Activated CD8-positive, alpha-beta T cell treated with anti-CD3 and anti-CD28 coated beads for 36 hours (primary cell): ENCODE results near the gene MAPK9. TPM values are rescaled to one million over a fixed set of nuclear protein-coding genes. Genes with fewer than 3 reads are reported as not detected.

Experiments
- ATAC-seq: fragments of 200-7000 bp; cut with Tn5 transposase; one replicate; pipeline ENCODE4 v1.10.0; 2021; ENCODE audit warnings: mild to moderate bottlenecking, moderate library complexity
- CTCF ChIA-PET: fragments of 350-600 bp; sonication (Branson Sonifier 250); formaldehyde crosslinking; loops from one replicate; lab custom pipeline; 2021; ENCODE audit warnings: antibody characterized with exemption; lab: Charles Lee
- POLR2A ChIA-PET: fragments of 350-600 bp; sonication (Branson Sonifier 250); formaldehyde crosslinking; loops from one replicate; lab custom pipeline; 2021; ENCODE audit warnings: antibody characterized with exemption; lab: Charles Lee
- DNase-seq: peaks from one replicate; pipeline ENCODE4 v3.0.0-alpha.2; 2020
- H3K27ac Mint-ChIP-seq: one replicate; pipeline ENCODE4 v1.8.0; 2021; ENCODE audit warnings: mild to moderate bottlenecking, mixed read lengths
- H3K27me3 Mint-ChIP-seq: one replicate; pipeline ENCODE4 v1.8.0; 2021; ENCODE audit warnings: mixed read lengths
- H3K36me3 Mint-ChIP-seq: one replicate; pipeline ENCODE4 v1.8.0; 2021; ENCODE audit warnings: low read depth, mixed read lengths
- H3K4me1 Mint-ChIP-seq: one replicate; pipeline ENCODE4 v1.8.0; 2021; ENCODE audit warnings: low read depth, mixed read lengths
- H3K4me3 Mint-ChIP-seq: one replicate; pipeline ENCODE4 v1.8.0; 2021; ENCODE audit warnings: mild to moderate bottlenecking, moderate library complexity, mixed read lengths
- H3K9me3 Mint-ChIP-seq: one replicate; pipeline ENCODE4 v1.8.0; 2021; ENCODE audit warnings: mixed read lengths
- CTCF ChIP-seq: fragments of 200-600 bp; IDR thresholded peaks from one replicate; pipeline ENCODE4 v1.8.0; 2022; ENCODE audit warnings: antibody characterized with exemption, mild to moderate bottlenecking
- intact Hi-C: fragments of 100-400 bp; cut with micrococcal nuclease; formaldehyde crosslinking; loops from one replicate; pipeline ENCODE4 v1.10.0; 2022
- total RNA-seq, 2 experiments: library from RNA; stranded (reverse); gene quantifications; one replicate each; pipeline ENCODE4 v1.2.3, GENCODE V29; 2021

MAPK9 gene
- total RNA-seq, 2 experiments from 2014 or later: 31.8 to 33.2 TPM

GRCh38 chr5:180289966-180290365, 1.9 kb downstream of the MAPK9 start:
- Mint-ChIP-seq H3K36me3 (peaks cover 14% of the 10 kb centered on the region), H3K4me1 (peaks cover 29% of the 10 kb centered on the region), H3K27me3 (no peaks in the 10 kb centered on the region), H3K9me3 (no peaks in the 10 kb centered on the region), H3K27ac (peak overlapping the region; percentile 10), H3K4me3 (peak overlapping the region; percentile 74)
- ATAC-seq (no peak), DNase-seq (no peak)
- ChIA-PET POLR2A (no interaction called here), CTCF (interaction anchor here (0.9 to 2.5 kb wide), 4 partner anchors 10 to 81 kb away, joined by 3 to 22 read pairs (median 4); partner anchors contain the start of gene RASGEF1C)
- intact Hi-C loops: loop anchor here (5.0 kb wide), 1 partner anchor 182 kb away; no protein-coding TSS in a partner anchor
- no peak for TF ChIP-seq CTCF

DNA sequence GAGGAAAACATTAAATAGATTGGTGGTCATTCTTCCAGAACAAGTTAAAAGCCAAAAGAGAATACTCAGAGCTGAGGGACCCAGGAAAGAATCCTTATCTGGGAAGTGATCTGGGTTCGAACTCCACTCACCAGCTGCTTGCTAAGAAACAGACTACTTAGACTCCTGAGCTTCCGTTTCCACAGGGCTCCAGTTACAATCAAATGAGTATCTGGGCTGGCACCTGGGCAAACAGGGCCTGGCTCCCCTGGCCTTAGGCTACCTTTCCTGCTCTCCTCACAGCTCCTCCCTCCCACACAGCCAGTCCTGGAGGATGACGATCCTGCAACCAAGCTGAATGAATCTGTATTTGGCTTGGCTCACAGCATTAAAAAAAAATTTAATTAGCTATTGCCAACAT, 2.5 kb downstream of the MAPK9 start:
- ChIA-PET POLR2A (no interaction called here), CTCF (interaction anchor here (1.1 to 2.5 kb wide), 2 partner anchors 10 to 26 kb away, joined by 3 to 22 read pairs; no protein-coding TSS in a partner anchor)
- peaks cover 19% of the 10 kb centered on the region for H3K36me3 Mint-ChIP-seq
- intact Hi-C loops: no loop called here
- ATAC-seq (no peak), DNase-seq (no peak)
- H3K9me3 Mint-ChIP-seq: no peaks in the 10 kb centered on the region
- H3K4me3 Mint-ChIP-seq: no peak overlapping the region
- no peak for TF ChIP-seq CTCF
- peaks cover 29% of the 10 kb centered on the region for H3K4me1 Mint-ChIP-seq
- H3K27me3 Mint-ChIP-seq: no peaks in the 10 kb centered on the region
- no peak overlapping the region for H3K27ac Mint-ChIP-seq

- Mint-ChIP-seq H3K27ac (no peak overlapping the region), H3K9me3 (no peaks in the 10 kb centered on the region), H3K4me3 (no peak overlapping the region), H3K4me1 (peaks cover 16% of the 10 kb centered on the region), H3K36me3 (peaks cover 31% of the 10 kb centered on the region), H3K27me3 (no peaks in the 10 kb centered on the region)
- no peak for TF ChIP-seq CTCF
- ChIA-PET POLR2A (no interaction called here), CTCF (no interaction called here)
- DNase-seq (no peak), ATAC-seq (no peak)
- intact Hi-C loops: no loop called here
Measured at GRCh38 chr5:180287868-180288267, 4.0 kb downstream of the MAPK9 start.

- intact Hi-C loops: no loop called here
- TF ChIP-seq CTCF: no peak
- Mint-ChIP-seq H3K27ac (no peak overlapping the region), H3K4me1 (peaks cover 16% of the 10 kb centered on the region), H3K36me3 (peaks cover 35% of the 10 kb centered on the region), H3K4me3 (no peak overlapping the region), H3K9me3 (no peaks in the 10 kb centered on the region), H3K27me3 (no peaks in the 10 kb centered on the region)
- no peak for ATAC-seq
- CTCF ChIA-PET: no interaction called here
- DNase-seq: no peak
- POLR2A ChIA-PET: no interaction called here
Measured at GRCh38 chr5:180287404-180287803, 4.5 kb downstream of the MAPK9 start.

DNA sequence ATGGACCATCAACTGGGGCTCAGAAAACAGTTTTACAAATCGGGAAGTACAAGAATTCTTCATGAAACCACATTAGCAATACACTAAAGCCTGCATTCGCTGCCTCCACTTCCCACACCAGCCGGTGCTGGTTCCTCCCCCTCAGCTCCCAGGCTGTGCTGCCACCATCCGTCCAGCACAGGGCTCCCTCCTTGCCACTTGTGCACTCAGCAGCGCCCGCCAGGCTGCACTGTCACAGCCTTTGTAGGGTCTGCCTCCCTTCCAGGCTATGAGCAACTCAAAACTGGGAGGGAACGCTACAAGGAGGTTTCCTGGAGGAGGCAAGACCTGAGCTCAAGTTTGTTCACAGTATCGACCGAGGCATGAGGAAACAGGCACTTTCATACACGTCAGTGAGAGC, 7.7 kb downstream of the MAPK9 start:
- DNase-seq (no peak), ATAC-seq (no peak)
- Mint-ChIP-seq H3K4me1 (peaks cover 2% of the 10 kb centered on the region), H3K27me3 (no peaks in the 10 kb centered on the region), H3K9me3 (peaks cover 6% of the 10 kb centered on the region), H3K27ac (no peak overlapping the region), H3K36me3 (peaks cover 65% of the 10 kb centered on the region), H3K4me3 (no peak overlapping the region)
- CTCF ChIA-PET: interaction anchor here (1.0 to 1.9 kb wide), 2 partner anchors 9 to 10 kb away, joined by 3 to 4 read pairs; no protein-coding TSS in a partner anchor
- POLR2A ChIA-PET: interaction anchor here (1.0 kb wide), 1 partner anchor 21 kb away, joined by 3 read pairs; no protein-coding TSS in a partner anchor
- no peak for TF ChIP-seq CTCF
- intact Hi-C loops: no loop called here
